HTERT RPE-1 (cell line): ENCODE results near the gene SPEG.

Experiments
- in situ Hi-C: fragments of 300-500 bp; cut with MboI; formaldehyde crosslinking; loops from 4 replicates; pipeline ENCODE4 v1.14.3; 2020; ENCODE audit warnings: low sequenced_read_pairs

The SPEG gene

DNA sequence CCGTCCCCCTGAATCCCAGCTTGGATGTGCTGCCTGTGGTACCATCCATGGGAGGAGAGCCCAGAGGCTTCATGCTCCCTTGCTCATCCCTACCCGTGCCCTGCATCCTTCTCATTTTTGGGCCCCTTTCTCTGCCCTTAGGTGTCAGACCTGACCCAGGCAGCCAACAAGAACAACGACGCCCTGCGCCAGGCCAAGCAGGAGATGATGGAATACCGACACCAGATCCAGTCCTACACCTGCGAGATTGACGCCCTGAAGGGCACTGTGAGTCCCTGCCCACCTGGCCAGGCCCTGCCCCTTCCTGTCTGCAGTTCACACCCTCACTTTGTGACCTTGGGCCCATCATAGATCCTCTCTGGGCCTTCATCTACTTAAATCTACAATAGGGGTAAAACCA lies 14.0 kb upstream of the SPEG start:
- in situ Hi-C loops = loop anchor here (25.0 kb wide), 1 partner anchor 92 kb away; the partner anchor contains the start of gene ASIC4

DNA sequence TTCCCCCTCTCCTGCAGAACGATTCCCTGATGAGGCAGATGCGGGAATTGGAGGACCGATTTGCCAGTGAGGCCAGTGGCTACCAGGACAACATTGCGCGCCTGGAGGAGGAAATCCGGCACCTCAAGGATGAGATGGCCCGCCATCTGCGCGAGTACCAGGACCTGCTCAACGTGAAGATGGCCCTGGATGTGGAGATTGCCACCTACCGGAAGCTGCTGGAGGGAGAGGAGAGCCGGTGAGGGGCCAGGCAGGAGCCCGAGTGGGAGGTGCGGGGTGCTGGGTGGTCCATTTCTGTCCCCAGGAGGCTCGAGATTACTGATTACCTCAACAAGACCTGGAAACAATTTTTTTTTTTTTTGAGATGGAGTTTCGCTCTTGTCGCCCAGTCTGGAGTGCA lies 13.3 kb upstream of the SPEG start:
- in situ Hi-C loops = loop anchor here (25.0 kb wide), 1 partner anchor 91 kb away; the partner anchor contains the start of gene ASIC4

DNA sequence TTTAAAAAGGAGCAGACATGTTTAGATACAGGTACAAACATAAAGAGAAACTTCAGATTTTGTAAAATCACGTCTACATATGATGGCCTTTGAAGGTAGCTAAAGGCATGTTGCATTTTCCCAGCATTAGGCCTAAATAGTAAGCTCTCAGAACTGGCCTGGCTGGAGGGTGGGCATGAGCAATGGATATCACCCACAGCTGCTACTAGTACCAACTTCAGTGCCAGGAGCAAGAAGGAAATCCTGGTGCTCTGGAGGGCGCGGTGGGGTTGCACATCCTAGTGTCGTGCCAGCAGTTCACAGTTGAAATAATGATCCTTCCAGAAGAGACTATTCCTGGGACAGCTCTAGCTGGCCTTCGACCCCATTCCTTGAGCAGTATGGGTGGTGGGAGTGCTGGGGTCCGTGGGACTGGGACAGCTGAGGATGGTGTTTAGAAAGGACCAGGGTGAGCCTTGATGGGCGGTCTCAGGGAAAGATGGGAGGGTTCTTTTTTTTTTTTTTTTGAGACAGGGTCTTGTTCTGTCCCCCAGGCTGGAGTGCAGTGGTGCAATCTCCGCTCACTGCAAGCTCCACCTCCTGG lies 11.6 kb upstream of the SPEG start:
- in situ Hi-C loops = loop anchor here (25.0 kb wide), 1 partner anchor 89 kb away; the partner anchor contains the start of gene ASIC4

DNA sequence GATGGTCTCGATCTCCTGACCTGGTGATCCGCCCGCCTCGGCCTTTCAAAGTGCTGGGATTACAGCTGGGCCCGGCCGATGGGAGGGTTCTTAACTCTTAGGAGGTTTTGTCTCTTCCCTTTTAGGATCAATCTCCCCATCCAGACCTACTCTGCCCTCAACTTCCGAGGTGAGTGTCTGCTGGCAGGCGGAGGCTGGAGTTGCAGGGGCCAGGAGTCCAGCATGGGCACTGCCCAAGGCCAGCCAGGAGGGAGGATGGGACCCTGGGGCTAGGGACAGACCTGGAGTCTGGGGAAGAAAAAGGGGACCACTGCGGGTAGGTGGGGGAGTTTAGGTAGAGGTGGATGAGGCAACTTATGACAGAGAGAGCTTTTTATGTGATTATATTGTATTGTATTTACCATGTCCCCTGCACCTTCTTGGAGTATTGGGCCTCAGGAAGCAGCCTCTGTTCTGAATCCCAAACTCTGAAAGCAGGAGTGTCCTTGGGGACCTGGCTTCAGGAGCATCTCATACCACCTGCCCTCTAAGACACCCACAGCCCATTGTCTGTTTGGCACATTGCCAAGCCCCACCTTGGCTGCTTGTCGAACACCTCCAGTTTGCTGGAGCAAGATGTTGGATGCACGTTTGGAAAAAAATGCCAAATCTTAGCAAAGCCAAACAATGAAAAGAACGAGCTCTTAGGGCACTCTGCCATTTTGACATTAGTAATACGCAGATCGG lies 10.8 kb upstream of the SPEG start:
- in situ Hi-C loops = loop anchor here (25.0 kb wide), 1 partner anchor 88 kb away; the partner anchor contains the start of gene ASIC4

DNA sequence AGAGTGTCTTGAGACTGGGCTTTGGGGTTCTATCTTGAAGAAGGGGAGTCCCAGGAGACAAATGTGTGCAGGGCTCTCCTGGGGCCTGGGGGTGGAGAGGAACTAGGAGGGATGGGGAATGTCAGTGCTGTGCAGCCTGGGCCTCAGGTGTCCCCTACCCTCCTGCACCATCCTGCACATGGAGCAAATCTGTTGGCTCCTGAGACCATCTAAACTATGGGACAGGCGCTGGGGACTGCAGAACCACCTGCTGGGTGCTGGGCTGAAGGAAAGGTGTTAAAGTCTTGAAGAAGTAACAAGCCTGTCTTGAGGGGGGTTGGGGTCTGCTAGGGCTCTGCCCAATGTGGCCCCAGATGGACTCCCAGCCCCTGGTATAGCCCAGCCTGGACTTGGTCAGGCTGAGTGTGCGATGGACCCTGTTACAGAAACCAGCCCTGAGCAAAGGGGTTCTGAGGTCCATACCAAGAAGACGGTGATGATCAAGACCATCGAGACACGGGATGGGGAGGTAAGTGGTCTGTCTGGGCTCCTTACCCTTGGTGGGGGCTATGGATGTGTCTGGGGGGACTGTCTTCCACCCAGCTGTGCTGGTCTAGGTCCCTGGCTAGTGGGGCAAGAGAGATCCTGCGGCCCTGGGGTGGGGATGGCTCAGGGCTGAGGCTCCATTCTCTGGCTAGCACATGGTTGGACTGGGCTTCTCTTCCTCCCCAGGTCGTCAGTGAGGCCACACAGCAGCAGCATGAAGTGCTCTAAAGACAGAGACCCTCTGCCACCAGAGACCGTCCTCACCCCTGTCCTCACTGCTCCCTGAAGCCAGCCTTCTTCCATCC lies 9.2 kb upstream of the SPEG start:
- in situ Hi-C loops = no loop called here

DNA sequence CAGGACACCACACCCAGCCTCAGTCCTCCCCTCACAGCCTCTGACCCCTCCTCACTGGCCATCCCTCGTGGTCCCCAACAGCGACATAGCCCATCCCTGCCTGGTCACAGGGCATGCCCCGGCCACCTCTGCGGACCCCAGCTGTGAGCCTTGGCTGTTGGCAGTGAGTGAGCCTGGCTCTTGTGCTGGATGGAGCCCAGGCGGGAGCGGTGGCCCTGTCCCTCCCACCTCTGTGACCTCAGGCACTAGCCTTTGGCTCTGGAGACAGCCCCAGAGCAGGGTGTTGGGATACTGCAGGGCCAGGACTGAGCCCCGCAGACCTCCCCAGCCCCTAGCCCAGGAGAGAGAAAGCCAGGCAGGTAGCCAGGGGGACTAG lies 8.6 kb upstream of the SPEG start:
- in situ Hi-C loops = no loop called here

DNA sequence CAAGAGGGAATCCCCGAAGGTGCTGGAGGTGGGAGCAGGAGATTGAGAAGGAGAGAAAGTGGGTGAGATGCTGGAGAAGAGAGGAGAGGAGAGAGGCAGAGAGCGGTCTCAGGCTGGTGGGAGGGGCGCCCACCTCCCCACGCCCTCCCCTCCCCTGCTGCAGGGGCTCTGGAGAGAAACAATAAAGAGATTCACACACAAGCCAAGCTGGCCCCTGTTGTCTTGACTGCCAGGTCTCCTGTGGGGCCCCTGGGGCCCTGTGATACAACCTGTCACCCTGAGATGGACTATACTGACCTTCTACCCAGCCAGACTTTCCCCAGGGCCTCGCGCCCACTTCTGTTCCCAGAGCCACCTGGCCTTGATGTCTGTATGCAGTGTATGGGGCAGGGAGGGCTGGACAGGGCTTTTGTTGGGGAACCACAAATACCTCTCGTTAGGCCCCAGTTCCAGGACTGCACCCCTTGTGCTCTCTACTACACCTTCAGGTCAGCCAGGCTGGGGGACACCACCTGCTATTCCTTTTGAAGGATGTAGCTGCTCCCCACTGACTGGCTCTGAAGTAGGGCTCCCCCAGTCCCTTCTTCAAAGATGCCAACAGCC lies 8.0 kb upstream of the SPEG start:
- in situ Hi-C loops = no loop called here

DNA sequence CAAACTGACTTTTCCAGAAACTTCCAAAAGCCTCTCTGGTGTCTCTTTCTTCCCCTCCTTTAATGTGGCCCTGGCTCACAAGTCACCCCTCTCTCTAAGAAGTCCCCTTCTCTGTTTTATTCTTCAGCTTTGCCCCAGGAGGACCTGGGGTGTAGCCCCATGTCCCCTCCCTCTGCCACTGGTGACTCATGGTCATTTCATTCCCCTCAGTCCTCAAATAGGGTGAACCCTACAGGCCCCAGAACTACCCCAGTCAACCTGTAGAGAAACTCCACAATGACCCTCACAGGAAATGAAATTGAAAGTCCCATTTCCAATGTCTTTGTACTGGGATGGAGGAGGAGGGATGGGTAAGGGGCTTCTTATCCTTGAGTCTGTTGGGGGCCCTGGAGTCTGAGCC lies 6.2 kb upstream of the SPEG start:
- in situ Hi-C loops = no loop called here

DNA sequence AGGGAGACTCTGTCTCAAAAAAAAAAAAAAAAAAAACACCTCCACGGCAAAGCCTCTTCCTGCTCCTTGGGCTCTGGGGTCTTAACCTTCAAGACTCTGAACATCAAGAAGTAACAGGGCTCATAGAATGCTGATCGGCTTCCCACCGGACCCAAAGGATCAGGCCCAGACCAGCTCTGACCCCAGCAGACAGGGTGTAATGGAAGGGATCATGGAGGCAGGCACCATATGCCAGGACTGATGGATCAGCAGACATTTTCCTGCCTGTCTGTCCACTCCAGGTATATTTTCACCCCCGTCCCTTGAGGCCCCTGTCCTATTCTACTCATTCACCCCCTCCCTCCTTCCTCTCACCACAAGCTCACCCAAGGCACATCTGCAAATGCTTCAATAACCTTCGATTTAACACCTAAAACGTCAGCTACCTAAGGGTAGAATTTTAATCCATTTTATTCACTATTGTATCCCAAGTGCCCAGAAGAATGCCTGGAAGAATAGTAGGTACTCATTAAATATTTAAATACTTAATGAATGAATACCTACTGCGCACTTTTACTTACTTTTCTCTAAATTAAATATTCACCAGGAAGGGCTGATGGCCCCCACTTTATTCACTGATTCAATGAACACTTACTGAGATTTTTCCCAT lies 4.6 kb upstream of the SPEG start:
- in situ Hi-C loops = no loop called here

DNA sequence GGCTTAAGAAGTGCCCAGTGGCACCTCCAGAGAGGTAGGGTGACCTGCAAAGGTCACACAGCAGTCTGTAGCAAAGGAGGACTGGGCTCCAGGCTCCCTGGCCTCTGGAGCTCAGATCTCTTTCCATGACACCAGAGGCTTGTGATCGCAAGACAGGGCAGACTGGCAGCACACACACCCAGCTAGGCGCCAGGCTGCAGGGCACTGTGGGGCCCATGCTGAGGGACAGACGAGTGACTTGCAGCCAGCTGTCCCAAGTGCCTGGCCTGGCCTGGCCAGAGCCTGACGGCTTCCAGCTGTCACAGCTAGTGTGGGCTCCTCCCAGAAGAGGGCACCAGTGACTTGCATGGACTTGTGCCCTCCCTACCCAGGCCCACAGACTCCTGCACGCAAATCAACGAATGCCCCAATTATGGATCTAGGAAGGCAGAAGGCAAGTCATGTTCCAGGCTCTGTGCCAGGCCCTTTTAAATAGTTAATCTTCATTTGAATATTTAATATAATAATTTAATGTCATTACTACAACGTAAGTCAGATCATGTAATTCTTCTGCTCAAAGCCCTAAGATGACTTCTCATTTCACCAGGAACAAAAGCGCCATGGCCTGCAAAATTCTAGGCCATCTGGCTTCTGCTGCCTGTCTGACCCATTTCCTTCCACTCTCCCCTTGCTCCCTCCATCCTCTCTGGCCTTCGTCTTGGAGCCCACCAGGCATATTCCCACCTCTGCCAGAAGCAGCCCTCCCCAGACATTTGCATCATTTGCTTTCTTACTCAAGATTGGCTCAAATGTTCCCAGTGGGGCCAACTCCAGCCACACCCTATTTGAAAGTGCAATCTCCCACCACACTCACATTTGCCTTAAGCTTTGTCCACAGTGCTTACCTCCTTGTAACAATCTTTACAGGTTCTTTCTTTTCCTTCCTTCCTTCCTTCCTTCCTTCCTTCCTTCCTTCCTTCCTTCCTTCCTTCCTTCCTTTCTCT lies 3.7 kb upstream of the SPEG start:
- in situ Hi-C loops = no loop called here

DNA sequence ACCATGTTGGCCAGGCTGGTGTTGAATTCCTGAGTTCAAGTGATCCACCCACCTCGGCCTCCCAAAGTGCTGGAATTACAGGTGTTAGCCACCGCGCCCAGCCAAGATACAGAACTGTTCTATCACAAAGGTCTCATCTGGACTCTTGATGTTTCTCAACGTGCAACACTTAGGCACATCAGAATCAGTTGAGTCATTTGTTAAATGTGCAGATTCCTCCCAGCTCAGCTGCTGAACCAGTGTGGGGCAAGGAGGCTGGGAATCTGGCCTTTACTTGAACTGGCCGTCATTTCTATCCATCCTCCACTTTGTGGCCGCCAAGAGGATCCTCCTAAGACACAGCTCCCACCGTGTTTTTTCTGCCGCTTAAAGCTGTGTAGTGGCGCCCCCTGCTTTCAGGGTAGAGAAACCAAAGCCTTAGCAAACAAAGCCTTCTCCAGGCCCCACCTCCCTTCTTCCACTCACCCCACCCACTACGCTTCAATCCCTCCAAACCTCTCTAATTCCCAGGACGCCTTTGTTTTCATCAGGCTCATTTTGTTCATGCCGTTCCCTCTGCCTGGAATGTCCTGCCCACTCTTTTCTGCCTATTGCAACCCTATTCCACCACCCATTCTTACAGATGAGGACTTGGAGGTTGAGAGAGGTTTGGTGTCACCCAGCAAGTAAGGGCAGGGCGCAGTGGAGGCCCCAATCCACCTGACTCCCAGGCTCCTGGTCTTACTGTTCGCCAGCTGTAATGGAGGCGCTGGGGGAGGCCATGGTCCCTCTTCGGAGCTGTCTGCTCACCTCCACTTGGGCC lies 776 bp upstream of the SPEG start:
- in situ Hi-C loops = no loop called here

DNA sequence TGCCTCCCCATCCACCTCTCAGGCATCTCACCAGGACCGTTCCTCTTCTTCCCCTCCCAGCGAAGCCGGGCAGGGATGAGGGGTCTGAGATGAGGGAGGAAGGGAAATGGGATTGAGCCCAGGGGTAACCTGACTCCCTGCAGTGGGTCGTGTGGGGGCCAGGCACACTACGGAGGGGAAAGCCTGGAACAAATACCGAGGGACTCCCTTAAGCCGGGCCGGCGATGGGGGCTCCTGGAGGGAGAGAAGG lies 250 bp upstream of the SPEG start:
- in situ Hi-C loops = no loop called here

DNA sequence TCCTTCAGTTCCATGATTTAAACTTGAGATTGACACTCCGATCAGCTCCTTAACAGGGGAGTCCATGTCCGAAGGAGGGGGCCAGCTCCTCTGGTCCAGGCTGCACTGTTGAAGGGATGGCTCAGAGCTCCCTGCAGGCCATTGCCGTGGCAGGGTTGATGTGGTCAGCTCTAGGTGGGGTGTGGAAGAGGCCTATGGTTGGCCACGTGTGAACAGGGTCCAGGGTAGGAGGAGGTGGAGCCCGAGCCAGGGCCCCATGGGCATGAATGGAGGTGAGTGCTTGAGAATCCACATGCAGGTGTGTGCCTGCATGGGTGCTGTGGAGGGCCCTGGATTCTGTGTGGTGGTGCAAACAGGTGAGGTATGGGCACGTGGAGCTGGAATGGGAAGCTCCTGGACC lies 1.1 kb downstream of the SPEG start:
- in situ Hi-C loops = no loop called here

DNA sequence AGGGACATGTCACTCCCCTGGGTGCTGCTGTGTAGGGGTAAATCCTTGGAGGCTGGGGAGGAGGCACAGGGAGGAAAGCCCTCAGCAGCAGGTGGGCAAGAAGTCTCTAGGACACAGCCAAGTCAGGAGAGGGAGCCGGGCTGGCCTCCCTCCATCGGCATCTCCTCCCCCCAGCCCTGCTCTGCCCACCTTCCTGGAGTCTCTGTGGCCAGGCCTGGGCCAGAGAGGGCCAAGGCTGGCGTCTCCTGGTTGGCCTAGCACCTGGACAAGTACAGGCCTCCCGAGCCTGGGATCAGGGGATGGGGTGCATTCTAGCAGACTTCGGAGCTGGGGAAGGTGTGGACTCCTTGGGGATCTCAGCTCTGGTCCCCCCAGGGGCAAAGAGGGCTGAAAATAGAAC lies 1.8 kb downstream of the SPEG start:
- in situ Hi-C loops = no loop called here

DNA sequence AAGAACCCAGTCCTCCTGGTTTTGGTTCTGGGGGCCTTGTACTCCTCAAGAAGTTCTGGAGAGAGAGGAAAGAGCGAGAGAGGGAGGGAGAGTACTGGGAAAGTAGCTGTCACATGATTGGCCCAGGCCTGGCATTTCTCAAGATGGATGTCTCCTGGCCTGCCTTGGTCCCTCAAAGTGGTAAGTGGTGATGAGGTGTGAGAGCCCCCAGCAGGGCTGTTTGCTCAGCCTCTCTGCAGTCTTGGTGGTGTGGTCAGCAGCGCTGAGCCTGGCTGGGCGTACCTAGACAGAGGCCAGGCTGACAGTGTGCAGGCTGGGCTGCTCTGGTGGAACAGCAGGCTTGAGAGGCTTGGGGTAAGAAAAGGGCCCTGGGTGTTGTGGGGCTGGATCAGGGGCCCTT lies 2.5 kb downstream of the SPEG start:
- in situ Hi-C loops = no loop called here

DNA sequence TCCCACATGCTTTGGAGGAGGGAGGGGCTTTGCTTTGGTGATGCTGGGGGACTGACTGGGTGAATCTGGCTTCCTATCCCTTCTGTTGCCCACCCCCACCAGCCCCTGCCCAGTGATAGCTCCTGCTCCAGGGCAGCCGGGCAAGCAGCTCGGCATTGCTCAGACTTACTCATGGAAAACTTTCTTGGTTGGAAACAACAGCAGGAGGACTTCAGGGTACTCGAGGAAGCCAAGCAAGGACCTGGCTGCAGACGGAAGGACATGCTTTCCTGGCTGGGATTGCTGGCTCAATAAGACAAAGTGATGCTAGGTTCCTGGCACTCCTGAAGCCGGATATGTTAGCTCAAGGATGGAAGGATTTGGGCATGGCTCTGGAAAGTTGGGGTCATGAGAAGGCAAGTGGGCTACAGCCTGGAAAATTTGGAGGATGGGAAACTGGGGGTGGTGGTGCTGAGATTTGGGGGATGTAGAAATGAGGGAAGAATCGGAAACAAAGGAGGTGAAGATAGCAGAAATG lies 3.1 kb downstream of the SPEG start:
- in situ Hi-C loops = no loop called here

DNA sequence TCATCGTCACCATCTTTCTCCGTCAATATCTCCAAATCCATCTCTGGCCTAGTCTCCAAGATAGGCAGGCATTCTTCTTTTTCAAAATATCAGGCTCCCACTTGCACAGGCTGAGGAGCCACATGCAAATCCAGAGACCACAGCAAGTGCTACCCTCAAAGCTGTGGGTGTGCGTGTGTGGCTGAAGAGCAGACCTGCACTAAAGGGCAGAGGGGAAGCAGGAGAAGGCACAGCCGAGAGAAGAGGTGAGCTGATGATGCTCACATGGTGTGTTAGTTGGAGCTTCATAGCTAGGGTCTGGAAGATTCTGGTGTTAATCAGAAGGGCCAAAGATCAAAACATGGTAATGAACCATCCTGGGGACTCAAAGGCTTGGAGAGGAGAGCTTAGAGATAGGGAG lies 3.8 kb downstream of the SPEG start:
- in situ Hi-C loops = no loop called here

DNA sequence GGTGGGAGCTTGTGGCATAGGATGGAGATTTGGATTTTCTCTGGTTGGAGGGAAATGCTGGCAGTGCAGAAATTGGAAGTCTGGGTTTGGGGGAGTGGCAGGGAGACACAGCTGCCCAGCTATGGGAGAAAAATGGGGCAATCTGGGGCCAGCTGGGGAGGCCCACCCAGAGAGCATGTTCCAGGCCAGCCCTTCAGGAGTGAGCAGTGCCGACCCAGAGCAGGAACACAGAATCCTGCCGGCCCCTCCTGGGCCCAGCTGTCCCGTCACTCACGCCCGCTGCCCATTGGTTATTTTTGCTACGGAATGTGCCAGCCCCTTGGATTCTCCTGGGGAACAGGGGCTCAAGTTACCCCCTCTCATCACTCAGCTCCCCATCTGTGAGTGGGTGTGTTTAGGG lies 4.9 kb downstream of the SPEG start:
- in situ Hi-C loops = no loop called here
